ENCODE measurements around the gene LRRC72.
A peak's percentile ranks its signal among the peaks of the same experiment; 100 is the strongest.
"Not testable (repeated sequence)": the region's sequence is repeated elsewhere in the genome, so short reads cannot be mapped to it uniquely, and the experiment has no call there.

The LRRC72 gene

DNA sequence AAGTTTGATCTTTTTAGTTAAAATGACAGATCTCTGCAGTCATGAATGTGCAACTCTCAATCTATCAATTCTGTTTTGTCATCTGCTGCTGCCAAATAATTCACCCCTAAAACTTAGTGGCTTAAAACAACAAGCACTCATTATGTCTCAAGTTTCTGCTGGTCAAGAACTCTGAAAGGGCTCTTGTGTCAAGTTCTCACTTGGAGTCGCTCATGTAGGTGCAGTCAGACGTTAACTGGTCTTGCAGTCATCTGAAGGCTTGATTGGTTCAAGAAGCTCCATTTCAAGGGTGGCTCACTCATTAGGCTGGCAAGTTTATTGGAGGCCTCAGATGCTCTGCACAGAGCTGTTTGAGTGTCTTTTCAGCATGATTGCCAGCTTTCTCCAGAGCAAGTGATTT, 28.5 kb upstream of the LRRC72 start:
- TF ChIP-seq OSR1 (CRISPR knock-in tag; IDR thresholded peaks at IDR 0.05) (no peak), GLIS3 (CRISPR knock-in tag; IDR thresholded peaks at IDR 0.05) (no peak), ZNF565 (CRISPR knock-in tag; conservative IDR thresholded peaks at IDR 0.05; ENCODE audit: low read depth) (no peak), BACH2 (CRISPR knock-in tag; IDR thresholded peaks at IDR 0.05; ENCODE audit: borderline replicate concordance) (no peak), ZNF8 (CRISPR knock-in tag; IDR thresholded peaks at IDR 0.05) (no peak), ARNTL (CRISPR knock-in tag; IDR thresholded peaks at IDR 0.05; ENCODE audit: borderline replicate concordance, low read depth) (no peak), SNAI2 (CRISPR knock-in tag; IDR thresholded peaks at IDR 0.05) (no peak), TOX (CRISPR knock-in tag; IDR thresholded peaks at IDR 0.05; ENCODE audit: borderline replicate concordance) (no peak)
- TF ChIP-seq, protein P1, sequence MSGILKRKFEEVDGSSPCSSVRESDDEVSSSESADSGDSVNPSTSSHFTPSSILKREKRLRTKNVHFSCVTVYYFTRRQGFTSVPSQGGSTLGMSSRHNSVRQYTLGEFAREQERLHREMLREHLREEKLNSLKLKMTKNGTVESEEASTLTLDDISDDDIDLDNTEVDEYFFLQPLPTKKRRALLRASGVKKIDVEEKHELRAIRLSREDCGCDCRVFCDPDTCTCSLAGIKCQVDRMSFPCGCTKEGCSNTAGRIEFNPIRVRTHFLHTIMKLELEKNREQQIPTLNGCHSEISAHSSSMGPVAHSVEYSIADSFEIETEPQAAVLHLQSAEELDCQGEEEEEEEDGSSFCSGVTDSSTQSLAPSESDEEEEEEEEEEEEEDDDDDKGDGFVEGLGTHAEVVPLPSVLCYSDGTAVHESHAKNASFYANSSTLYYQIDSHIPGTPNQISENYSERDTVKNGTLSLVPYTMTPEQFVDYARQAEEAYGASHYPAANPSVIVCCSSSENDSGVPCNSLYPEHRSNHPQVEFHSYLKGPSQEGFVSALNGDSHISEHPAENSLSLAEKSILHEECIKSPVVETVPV (CRISPR knock-in tag; IDR thresholded peaks at IDR 0.05), result no peak
- ATAC-seq, result no peak

GRCh38 chr7:16502303-16502702, 24.3 kb upstream of the LRRC72 start:
- peak; percentile 32; the same call in 1 of the 3 replicates for ATAC-seq
- no peak for TF ChIP-seq CSDC2 (CRISPR knock-in tag; IDR thresholded peaks at IDR 0.05)
- TF ChIP-seq SNAI2 (CRISPR knock-in tag; IDR thresholded peaks at IDR 0.05), result no peak
- TF ChIP-seq ZC3H10 (CRISPR knock-in tag; IDR thresholded peaks at IDR 0.05), result no peak
- TF ChIP-seq ZFP3 (CRISPR knock-in tag; IDR thresholded peaks at IDR 0.05), result no peak
- no peak for TF ChIP-seq ZNF8 (CRISPR knock-in tag; IDR thresholded peaks at IDR 0.05)
- TF ChIP-seq ISL1 (CRISPR knock-in tag; IDR thresholded peaks at IDR 0.05), result no peak
- no peak for TF ChIP-seq OSR1 (CRISPR knock-in tag; IDR thresholded peaks at IDR 0.05)
- no peak for TF ChIP-seq POU6F1 (CRISPR knock-in tag; IDR thresholded peaks at IDR 0.05; ENCODE audit: borderline replicate concordance, low read depth)
- no peak for TF ChIP-seq ZFP30 (CRISPR knock-in tag; IDR thresholded peaks at IDR 0.05)
- no peak for TF ChIP-seq ARNTL (CRISPR knock-in tag; IDR thresholded peaks at IDR 0.05; ENCODE audit: borderline replicate concordance, low read depth)
- no peak for TF ChIP-seq ESRRG (CRISPR knock-in tag; IDR thresholded peaks at IDR 0.05)
- TF ChIP-seq, protein P2, sequence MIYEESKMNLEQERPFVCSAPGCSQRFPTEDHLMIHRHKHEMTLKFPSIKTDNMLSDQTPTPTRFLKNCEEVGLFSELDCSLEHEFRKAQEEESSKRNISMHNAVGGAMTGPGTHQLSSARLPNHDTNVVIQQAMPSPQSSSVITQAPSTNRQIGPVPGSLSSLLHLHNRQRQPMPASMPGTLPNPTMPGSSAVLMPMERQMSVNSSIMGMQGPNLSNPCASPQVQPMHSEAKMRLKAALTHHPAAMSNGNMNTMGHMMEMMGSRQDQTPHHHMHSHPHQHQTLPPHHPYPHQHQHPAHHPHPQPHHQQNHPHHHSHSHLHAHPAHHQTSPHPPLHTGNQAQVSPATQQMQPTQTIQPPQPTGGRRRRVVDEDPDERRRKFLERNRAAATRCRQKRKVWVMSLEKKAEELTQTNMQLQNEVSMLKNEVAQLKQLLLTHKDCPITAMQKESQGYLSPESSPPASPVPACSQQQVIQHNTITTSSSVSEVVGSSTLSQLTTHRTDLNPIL (CRISPR knock-in tag; IDR thresholded peaks at IDR 0.05; ENCODE audit: low read depth), result no peak
- no peak for TF ChIP-seq TOX (CRISPR knock-in tag; IDR thresholded peaks at IDR 0.05; ENCODE audit: borderline replicate concordance)
- TF ChIP-seq ZNF70 (CRISPR knock-in tag; IDR thresholded peaks at IDR 0.05), result no peak
- TF ChIP-seq PPARA (CRISPR knock-in tag; IDR thresholded peaks at IDR 0.05; ENCODE audit: borderline replicate concordance), result no peak
- no peak for TF ChIP-seq PATZ1 (CRISPR knock-in tag; IDR thresholded peaks at IDR 0.05; ENCODE audit: borderline replicate concordance)
- TF ChIP-seq RARB (CRISPR knock-in tag; IDR thresholded peaks at IDR 0.05), result no peak
- TF ChIP-seq ZNF565 (CRISPR knock-in tag; conservative IDR thresholded peaks at IDR 0.05; ENCODE audit: low read depth), result no peak

DNA sequence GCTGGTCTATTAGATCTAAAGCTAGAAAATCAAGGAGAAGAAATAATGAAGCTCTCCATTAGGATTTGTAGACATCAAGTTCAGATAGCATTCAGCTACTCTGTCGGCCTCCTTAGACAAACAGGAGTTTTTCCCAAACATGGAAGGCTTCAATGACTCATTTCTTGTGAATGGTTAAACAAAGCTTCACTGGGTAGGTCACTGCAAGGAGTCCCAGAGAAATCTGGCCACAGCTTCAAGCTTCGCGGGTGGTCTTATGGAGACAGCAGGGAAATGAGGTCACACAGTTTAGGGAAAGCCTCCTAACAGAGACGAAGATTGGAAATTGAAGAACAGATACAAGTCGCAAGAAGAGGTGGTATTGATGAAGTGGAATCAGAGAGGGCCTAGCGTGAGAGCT, 22.6 kb upstream of the LRRC72 start:
- ATAC-seq, result no peak
- TF ChIP-seq POU6F1 (CRISPR knock-in tag; IDR thresholded peaks at IDR 0.05; ENCODE audit: borderline replicate concordance, low read depth) (no peak), TCF4 (CRISPR knock-in tag; IDR thresholded peaks at IDR 0.05; ENCODE audit: borderline replicate concordance) (no peak), ZNF565 (CRISPR knock-in tag; conservative IDR thresholded peaks at IDR 0.05; ENCODE audit: low read depth) (no peak)
- TF ChIP-seq, protein P1 (CRISPR knock-in tag; IDR thresholded peaks at IDR 0.05), result no peak
- TF ChIP-seq, protein P2 (CRISPR knock-in tag; IDR thresholded peaks at IDR 0.05; ENCODE audit: low read depth), result no peak

- not testable (repeated sequence) for ATAC-seq
Measured at GRCh38 chr7:16506422-16506821, 20.2 kb upstream of the LRRC72 start.
